ENCODE data around the gene NHLH2.

Gene NHLH2

DNA sequence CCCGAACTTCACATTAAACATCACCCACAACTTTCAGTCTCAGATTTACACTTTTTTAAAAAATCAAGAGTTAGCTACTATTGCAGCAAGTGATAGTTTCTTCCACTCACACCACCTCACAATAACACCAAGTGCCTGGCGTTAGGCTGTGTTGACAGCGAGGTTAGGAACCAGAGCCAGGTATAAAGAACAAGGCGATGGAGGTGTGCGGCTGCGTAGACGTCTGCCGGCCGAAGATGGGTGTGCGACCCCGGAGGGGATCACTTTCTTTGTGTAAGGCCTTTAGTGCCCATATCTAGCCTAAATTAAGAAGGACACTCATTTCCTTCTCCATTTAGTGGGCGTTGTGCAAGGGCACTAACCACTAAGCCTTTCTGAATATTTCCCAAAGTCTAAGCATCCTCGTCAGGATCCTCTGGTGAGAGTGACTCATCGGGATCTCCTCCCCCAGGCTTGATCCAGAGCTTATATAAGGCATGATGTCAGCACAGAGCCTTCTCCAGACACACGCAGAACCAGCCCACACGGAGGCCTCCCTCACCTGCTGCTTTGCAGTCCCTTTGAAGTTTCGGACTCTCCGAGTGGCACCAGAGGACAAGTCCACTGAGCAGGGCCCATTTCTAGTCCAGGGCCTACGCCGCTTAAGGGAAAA is 11.8 kb downstream of the NHLH2 start:
- TF ChIP-seq, protein P1, sequence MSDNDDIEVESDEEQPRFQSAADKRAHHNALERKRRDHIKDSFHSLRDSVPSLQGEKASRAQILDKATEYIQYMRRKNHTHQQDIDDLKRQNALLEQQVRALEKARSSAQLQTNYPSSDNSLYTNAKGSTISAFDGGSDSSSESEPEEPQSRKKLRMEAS (IDR thresholded peaks at IDR 0.05) = no peak
- TF ChIP-seq NFIC (IDR thresholded peaks at IDR 0.05) (no peak), TAF1 (IDR thresholded peaks at IDR 0.05; ENCODE audit: low read depth) (no peak), ZBTB7A (IDR thresholded peaks at IDR 0.05; ENCODE audit: low read depth) (no peak), CEBPB (IDR thresholded peaks at IDR 0.05) (no peak), CREB1 (IDR thresholded peaks at IDR 0.05; ENCODE audit: low read depth) (no peak), YY1 (IDR thresholded peaks at IDR 0.05; ENCODE audit: low read depth) (no peak), FOXM1 (IDR thresholded peaks at IDR 0.05; ENCODE audit: borderline replicate concordance, low read depth) (no peak), TEAD4 (IDR thresholded peaks at IDR 0.05) (no peak), RAD21 (IDR thresholded peaks at IDR 0.05; ENCODE audit: low read depth) (no peak), EP300 (IDR thresholded peaks at IDR 0.05; ENCODE audit: borderline replicate concordance) (no peak), TCF12 (IDR thresholded peaks at IDR 0.05; ENCODE audit: low read depth) (no peak), EGR1 (IDR thresholded peaks at IDR 0.05) (no peak)
- TF ChIP-seq, protein P2, sequence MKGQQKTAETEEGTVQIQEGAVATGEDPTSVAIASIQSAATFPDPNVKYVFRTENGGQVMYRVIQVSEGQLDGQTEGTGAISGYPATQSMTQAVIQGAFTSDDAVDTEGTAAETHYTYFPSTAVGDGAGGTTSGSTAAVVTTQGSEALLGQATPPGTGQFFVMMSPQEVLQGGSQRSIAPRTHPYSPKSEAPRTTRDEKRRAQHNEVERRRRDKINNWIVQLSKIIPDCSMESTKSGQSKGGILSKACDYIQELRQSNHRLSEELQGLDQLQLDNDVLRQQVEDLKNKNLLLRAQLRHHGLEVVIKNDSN (IDR thresholded peaks at IDR 0.05) = no peak
- TF ChIP-seq, protein P3, sequence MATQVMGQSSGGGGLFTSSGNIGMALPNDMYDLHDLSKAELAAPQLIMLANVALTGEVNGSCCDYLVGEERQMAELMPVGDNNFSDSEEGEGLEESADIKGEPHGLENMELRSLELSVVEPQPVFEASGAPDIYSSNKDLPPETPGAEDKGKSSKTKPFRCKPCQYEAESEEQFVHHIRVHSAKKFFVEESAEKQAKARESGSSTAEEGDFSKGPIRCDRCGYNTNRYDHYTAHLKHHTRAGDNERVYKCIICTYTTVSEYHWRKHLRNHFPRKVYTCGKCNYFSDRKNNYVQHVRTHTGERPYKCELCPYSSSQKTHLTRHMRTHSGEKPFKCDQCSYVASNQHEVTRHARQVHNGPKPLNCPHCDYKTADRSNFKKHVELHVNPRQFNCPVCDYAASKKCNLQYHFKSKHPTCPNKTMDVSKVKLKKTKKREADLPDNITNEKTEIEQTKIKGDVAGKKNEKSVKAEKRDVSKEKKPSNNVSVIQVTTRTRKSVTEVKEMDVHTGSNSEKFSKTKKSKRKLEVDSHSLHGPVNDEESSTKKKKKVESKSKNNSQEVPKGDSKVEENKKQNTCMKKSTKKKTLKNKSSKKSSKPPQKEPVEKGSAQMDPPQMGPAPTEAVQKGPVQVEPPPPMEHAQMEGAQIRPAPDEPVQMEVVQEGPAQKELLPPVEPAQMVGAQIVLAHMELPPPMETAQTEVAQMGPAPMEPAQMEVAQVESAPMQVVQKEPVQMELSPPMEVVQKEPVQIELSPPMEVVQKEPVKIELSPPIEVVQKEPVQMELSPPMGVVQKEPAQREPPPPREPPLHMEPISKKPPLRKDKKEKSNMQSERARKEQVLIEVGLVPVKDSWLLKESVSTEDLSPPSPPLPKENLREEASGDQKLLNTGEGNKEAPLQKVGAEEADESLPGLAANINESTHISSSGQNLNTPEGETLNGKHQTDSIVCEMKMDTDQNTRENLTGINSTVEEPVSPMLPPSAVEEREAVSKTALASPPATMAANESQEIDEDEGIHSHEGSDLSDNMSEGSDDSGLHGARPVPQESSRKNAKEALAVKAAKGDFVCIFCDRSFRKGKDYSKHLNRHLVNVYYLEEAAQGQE (IDR thresholded peaks at IDR 0.05; ENCODE audit: low read depth) = no peak

DNA sequence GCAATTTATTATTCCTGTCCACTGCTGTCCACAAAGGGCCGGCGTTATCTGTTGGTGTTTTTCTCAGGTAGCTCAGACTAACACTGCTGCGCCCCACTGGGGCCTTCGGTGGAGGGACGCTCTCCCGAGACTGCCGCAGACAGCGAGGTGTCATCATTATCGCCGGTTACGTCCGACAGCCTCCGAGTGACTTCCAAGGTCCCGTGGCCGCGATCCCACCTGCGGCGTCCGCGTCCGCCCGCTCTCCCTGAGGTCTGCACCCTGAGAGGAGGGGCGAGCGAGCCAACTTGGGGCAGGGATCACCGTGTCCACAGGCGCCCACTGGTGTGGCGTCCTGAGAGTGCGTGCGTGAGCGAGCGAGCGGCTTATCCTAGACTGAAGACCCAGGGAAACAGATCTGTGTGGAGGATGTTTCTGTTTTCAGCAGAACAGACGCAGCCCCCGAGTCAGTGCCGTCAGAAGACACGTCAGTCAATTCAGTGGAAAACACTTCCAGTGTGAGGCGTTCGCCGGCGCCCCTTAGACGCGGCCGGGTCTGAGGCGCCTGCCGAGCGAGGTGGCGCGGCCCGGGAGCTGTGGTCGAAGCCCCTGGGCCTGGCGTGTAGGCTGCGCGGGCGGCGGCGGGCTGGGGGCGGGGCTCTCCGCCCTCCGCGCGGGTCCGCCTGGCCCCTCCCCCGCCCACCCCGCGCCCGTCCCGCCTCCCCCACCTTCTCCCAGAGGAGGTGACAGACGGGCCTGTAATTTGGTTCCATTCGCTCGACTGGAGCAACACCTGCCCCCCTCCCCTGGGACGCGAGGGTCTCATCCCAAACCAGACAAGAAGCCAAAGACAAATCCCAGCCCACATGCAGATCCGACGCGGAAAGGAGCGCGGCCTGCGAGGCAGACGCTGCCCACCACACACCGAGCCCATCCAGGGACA is 12.6 kb downstream of the NHLH2 start:
- TF ChIP-seq, protein P1 (IDR thresholded peaks at IDR 0.05) = no peak
- TF ChIP-seq EGR1 (IDR thresholded peaks at IDR 0.05) (0 out of 2 replicates have a peak, but pooled peaks have one; percentile 19), TEAD4 (IDR thresholded peaks at IDR 0.05) (no peak), EP300 (IDR thresholded peaks at IDR 0.05; ENCODE audit: borderline replicate concordance) (no peak), CREB1 (IDR thresholded peaks at IDR 0.05; ENCODE audit: low read depth) (no peak), TAF1 (IDR thresholded peaks at IDR 0.05; ENCODE audit: low read depth) (no peak)
- TF ChIP-seq, protein P3 (IDR thresholded peaks at IDR 0.05; ENCODE audit: low read depth) = no peak

DNA sequence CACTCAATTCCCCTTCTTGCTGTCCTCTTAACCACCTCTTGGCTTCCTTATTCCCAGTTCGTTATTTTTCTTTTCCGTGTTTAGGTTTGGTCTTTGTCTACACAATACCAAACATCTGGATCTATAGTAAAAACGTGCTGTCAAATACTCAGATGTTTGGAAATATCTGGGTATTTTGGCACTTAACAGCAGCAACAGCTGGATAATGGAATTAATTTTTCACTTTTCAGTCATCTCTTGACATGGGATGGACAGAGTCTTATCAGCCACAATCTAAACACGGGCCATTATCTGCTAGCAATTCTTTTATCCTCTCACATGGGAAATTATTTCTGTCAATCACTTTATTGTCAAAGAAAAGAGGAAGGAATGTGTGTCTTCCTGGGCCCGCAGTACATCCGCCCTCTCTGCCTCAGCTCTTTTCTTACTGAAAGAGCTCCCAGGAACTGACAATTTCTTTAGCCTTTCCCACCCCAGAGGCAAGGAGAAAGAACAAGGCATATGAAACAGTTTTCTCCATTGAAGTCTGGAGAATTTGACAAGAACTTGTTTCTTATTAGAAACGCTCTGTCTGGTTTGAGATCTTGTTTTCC is 13.4 kb downstream of the NHLH2 start:
- no peak for TF ChIP-seq CREB1 (IDR thresholded peaks at IDR 0.05; ENCODE audit: low read depth)
- TF ChIP-seq RAD21 (IDR thresholded peaks at IDR 0.05; ENCODE audit: low read depth) = no peak
- TF ChIP-seq CEBPB (IDR thresholded peaks at IDR 0.05) = no peak
- TF ChIP-seq EGR1 (IDR thresholded peaks at IDR 0.05) = no peak
- no peak for TF ChIP-seq YY1 (IDR thresholded peaks at IDR 0.05; ENCODE audit: low read depth)
- TF ChIP-seq, protein P1 (IDR thresholded peaks at IDR 0.05) = no peak
- TF ChIP-seq, protein P2 (IDR thresholded peaks at IDR 0.05) = no peak
- TF ChIP-seq, protein P3 (IDR thresholded peaks at IDR 0.05; ENCODE audit: low read depth) = no peak
